ENCODE measurements around the gene KRT222.

KRT222 gene

GRCh38 chr17:40679523-40679907 is 14.5 kb upstream of the KRT222 start:
- Mint-ChIP-seq H3K4me1 (ENCODE audit: low read depth) (peaks cover 4% of the 10 kb centered on the region), H3K36me3 (ENCODE audit: low read depth) (no peaks in the 10 kb centered on the region), H3K27me3 (ENCODE audit: low read depth) (peaks cover 70% of the 10 kb centered on the region), H3K9me3 (no peaks in the 10 kb centered on the region), H3K4me3 (no peak overlapping the region), H3K27ac (no peak overlapping the region)

DNA sequence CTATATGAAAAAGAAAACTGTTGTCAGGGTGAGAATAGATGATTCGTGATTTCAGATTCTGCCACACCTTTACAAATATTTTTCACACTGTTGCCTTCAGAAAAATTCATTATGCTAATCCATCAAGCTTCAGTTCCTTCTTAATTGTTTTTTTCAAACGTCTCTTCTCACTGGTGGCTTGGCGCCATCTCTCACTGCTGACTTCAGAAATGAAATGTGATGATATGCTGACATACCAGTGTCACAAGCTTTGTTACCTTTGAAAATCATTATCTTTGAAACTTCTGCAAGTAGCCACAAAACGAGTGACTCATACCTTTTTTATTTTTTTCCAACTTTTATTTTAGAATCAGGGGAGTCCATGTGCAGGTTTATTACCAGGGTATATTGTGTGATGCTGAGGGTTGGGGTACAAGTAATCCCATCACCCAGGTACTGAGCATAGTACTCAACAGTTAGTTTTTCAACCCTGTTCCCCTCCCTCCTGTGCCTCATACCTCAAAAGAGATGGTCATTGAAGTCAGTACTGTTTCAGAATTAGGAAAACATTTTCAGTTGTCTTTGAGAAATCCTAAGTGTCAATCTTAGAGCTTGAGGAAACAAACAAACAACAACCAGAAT is 14.0 kb upstream of the KRT222 start:
- Mint-ChIP-seq H3K4me1 (ENCODE audit: low read depth) (peaks cover 4% of the 10 kb centered on the region), H3K4me3 (no peak overlapping the region), H3K36me3 (ENCODE audit: low read depth) (no peaks in the 10 kb centered on the region), H3K27me3 (ENCODE audit: low read depth) (peaks cover 74% of the 10 kb centered on the region), H3K27ac (no peak overlapping the region), H3K9me3 (no peaks in the 10 kb centered on the region)

- Mint-ChIP-seq H3K36me3 (ENCODE audit: low read depth) (no peaks in the 10 kb centered on the region), H3K9me3 (no peaks in the 10 kb centered on the region), H3K4me3 (no peak overlapping the region), H3K27me3 (ENCODE audit: low read depth) (peaks cover 74% of the 10 kb centered on the region), H3K27ac (no peak overlapping the region), H3K4me1 (ENCODE audit: low read depth) (peaks cover 4% of the 10 kb centered on the region)
These were observed 10.9 kb upstream of the KRT222 start for GRCh38 chr17:40675905-40676304.

GRCh38 chr17:40672654-40673053 is 7.7 kb upstream of the KRT222 start:
- no peak overlapping the region for H3K4me3 Mint-ChIP-seq
- no peaks in the 10 kb centered on the region for H3K4me1 Mint-ChIP-seq (ENCODE audit: low read depth)
- no peaks in the 10 kb centered on the region for H3K9me3 Mint-ChIP-seq
- H3K36me3 Mint-ChIP-seq (ENCODE audit: low read depth) = no peaks in the 10 kb centered on the region
- H3K27ac Mint-ChIP-seq = no peak overlapping the region
- H3K27me3 Mint-ChIP-seq (ENCODE audit: low read depth) = peaks cover 68% of the 10 kb centered on the region

DNA sequence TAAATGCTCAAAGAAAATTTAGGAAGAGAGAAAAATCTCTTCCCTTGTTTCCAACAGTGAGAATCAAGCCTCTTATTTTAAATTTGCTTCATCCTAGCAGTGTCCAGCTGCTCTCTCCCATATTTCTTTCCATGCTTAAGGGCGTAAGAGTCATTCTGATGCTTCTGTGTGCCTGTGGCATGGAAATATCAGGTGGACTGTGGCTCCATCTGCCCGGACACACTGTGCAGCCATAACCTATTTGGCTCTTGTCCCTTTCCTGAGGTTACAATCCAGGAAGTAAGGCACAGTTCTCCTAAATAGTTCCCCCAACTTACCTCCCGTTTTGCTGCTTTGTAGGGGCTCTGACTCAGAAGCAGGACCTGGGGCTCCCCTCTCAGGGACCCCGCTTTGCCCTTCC is 6.3 kb upstream of the KRT222 start:
- Mint-ChIP-seq H3K36me3 (ENCODE audit: low read depth) (no peaks in the 10 kb centered on the region), H3K9me3 (no peaks in the 10 kb centered on the region), H3K4me1 (ENCODE audit: low read depth) (no peaks in the 10 kb centered on the region), H3K27ac (no peak overlapping the region), H3K4me3 (no peak overlapping the region), H3K27me3 (ENCODE audit: low read depth) (peaks cover 63% of the 10 kb centered on the region)

- no peaks in the 10 kb centered on the region for H3K9me3 Mint-ChIP-seq
- no peak overlapping the region for H3K27ac Mint-ChIP-seq
- H3K27me3 Mint-ChIP-seq (ENCODE audit: low read depth) = peaks cover 52% of the 10 kb centered on the region
- peaks cover 6% of the 10 kb centered on the region for H3K4me1 Mint-ChIP-seq (ENCODE audit: low read depth)
- H3K36me3 Mint-ChIP-seq (ENCODE audit: low read depth) = no peaks in the 10 kb centered on the region
- H3K4me3 Mint-ChIP-seq = no peak overlapping the region
These were observed 1.4 kb upstream of the KRT222 start for GRCh38 chr17:40666331-40666730.

DNA sequence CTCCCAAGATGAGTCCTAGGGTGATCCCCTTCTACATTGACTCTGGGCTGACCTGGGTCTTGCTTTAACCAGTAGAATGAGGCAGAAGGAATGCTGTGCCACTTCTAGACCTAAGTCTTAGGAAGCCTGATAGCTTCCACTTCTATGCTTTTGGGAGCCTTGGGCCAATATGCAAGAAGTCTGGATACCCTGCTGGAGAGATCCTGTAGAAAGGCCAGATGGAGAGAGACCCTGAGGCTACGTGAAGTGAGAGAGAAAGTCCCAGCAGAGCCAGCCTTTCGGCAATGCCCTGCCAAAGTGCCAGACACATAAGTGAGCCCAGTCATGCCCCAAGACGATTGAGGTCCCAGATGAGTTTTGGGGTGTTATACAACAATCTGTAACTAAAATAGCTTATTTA is 1.7 kb downstream of the KRT222 start:
- H3K36me3 Mint-ChIP-seq (ENCODE audit: low read depth) = no peaks in the 10 kb centered on the region
- H3K9me3 Mint-ChIP-seq = no peaks in the 10 kb centered on the region
- no peak overlapping the region for H3K27ac Mint-ChIP-seq
- H3K4me1 Mint-ChIP-seq (ENCODE audit: low read depth) = peaks cover 11% of the 10 kb centered on the region
- H3K27me3 Mint-ChIP-seq (ENCODE audit: low read depth) = peaks cover 45% of the 10 kb centered on the region
- no peak overlapping the region for H3K4me3 Mint-ChIP-seq

DNA sequence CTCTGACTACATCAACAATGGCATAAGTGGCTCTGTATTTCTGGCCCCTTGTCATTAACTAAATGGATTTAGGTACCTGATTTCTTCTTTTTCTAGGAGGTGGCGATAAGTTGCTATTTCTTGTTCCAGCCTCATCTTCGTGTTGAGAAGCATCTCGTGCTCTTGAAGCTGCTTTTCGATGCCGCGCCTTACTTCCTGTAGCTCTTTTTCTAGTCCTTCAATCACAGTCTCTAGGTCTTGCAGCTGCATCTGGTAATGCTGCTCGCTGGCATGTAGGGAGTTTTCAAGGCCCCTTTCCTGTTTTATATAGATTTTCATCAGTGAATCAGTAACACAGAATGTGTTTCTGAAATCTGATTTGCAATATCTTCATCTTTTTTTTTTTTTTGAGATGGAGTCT is 5.1 kb downstream of the KRT222 start:
- Mint-ChIP-seq H3K4me3 (no peak overlapping the region), H3K9me3 (no peaks in the 10 kb centered on the region), H3K4me1 (ENCODE audit: low read depth) (peaks cover 8% of the 10 kb centered on the region), H3K27me3 (ENCODE audit: low read depth) (peaks cover 42% of the 10 kb centered on the region), H3K36me3 (ENCODE audit: low read depth) (no peaks in the 10 kb centered on the region), H3K27ac (no peak overlapping the region)

GRCh38 chr17:40658396-40658795 is 6.6 kb downstream of the KRT222 start:
- no peaks in the 10 kb centered on the region for H3K9me3 Mint-ChIP-seq
- H3K4me1 Mint-ChIP-seq (ENCODE audit: low read depth) = peaks cover 5% of the 10 kb centered on the region
- H3K4me3 Mint-ChIP-seq = no peak overlapping the region
- peaks cover 34% of the 10 kb centered on the region for H3K27me3 Mint-ChIP-seq (ENCODE audit: low read depth)
- no peaks in the 10 kb centered on the region for H3K36me3 Mint-ChIP-seq (ENCODE audit: low read depth)
- H3K27ac Mint-ChIP-seq = no peak overlapping the region

DNA sequence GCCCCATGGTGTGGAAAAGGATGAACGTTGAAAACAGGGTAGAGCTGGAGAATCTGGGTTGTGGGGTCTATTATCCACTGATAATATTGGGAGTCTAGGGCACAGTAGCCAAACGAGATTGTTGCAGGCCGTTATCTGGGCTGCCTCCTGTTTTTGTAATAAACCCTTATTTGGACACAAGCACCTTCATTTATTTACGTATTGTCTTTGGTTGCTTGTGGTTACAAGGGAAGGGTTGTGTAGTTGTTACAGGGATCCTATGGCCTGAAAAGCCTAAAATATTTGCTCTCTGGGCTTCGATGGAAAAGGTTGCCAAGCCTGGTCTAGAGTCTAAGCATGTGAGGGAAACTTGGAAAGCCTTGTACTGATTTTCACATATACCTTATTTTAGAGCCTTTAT is 13.0 kb downstream of the KRT222 start:
- Mint-ChIP-seq H3K4me3 (no peak overlapping the region), H3K9me3 (no peaks in the 10 kb centered on the region), H3K4me1 (ENCODE audit: low read depth) (peaks cover 9% of the 10 kb centered on the region), H3K36me3 (ENCODE audit: low read depth) (peaks cover 1% of the 10 kb centered on the region), H3K27me3 (ENCODE audit: low read depth) (peaks cover 7% of the 10 kb centered on the region), H3K27ac (no peak overlapping the region)

- H3K4me3 Mint-ChIP-seq = peak overlapping the region; percentile 91
- peaks cover 13% of the 10 kb centered on the region for H3K36me3 Mint-ChIP-seq (ENCODE audit: low read depth)
- H3K9me3 Mint-ChIP-seq = no peaks in the 10 kb centered on the region
- H3K27me3 Mint-ChIP-seq (ENCODE audit: low read depth) = no peaks in the 10 kb centered on the region
- H3K27ac Mint-ChIP-seq = peak overlapping the region; percentile 88
- peaks cover 25% of the 10 kb centered on the region for H3K4me1 Mint-ChIP-seq (ENCODE audit: low read depth)
These were observed 16.5 kb downstream of the KRT222 start for GRCh38 chr17:40648384-40648968.

GRCh38 chr17:40647624-40648383 is 17.2 kb downstream of the KRT222 start, which contains the start of gene SMARCE1:
Gene SMARCE1 (minus strand): TSS chr17:40647818. CDS start chr17:40645802, 2,016 bp downstream.
- peaks cover 29% of the 10 kb centered on the region for H3K4me1 Mint-ChIP-seq (ENCODE audit: low read depth)
- no peaks in the 10 kb centered on the region for H3K9me3 Mint-ChIP-seq
- H3K4me3 Mint-ChIP-seq = peak within 1 kb of the TSS; percentile 91
- H3K27me3 Mint-ChIP-seq (ENCODE audit: low read depth) = no peaks in the 10 kb centered on the region
- peak within 1 kb of the TSS; percentile 88 for H3K27ac Mint-ChIP-seq
- H3K36me3 Mint-ChIP-seq (ENCODE audit: low read depth) = peaks cover 19% of the 10 kb centered on the region

- H3K36me3 Mint-ChIP-seq (ENCODE audit: low read depth) = peaks cover 26% of the 10 kb centered on the region
- peak overlapping the region; percentile 88 for H3K27ac Mint-ChIP-seq
- peak overlapping the region; percentile 91 for H3K4me3 Mint-ChIP-seq
- no peaks in the 10 kb centered on the region for H3K27me3 Mint-ChIP-seq (ENCODE audit: low read depth)
- peaks cover 35% of the 10 kb centered on the region for H3K4me1 Mint-ChIP-seq (ENCODE audit: low read depth)
- H3K9me3 Mint-ChIP-seq = no peaks in the 10 kb centered on the region
These were observed 18.0 kb downstream of the KRT222 start for GRCh38 chr17:40646791-40647623.

DNA sequence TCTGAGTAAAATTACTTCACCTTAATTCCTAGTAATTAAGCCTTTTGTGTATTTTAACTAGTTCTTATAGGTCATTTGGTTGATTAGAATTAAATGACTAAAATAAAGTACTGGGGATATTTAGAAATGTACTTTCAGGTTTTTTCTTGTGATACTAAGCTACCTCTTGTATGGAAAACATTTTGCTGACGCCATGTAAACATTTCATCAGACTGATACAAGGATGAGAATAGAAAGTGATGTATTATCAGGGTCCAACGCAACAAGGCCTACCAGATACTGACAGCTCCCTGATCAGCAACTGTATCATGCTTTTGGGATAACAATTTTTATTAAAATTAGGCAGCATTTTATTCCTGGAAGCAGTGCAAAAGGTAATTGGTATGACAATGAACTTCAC is 19.0 kb downstream of the KRT222 start:
- H3K36me3 Mint-ChIP-seq (ENCODE audit: low read depth) = peaks cover 30% of the 10 kb centered on the region
- peak overlapping the region; percentile 7 for H3K4me3 Mint-ChIP-seq
- H3K9me3 Mint-ChIP-seq = no peaks in the 10 kb centered on the region
- peaks cover 38% of the 10 kb centered on the region for H3K4me1 Mint-ChIP-seq (ENCODE audit: low read depth)
- no peaks in the 10 kb centered on the region for H3K27me3 Mint-ChIP-seq (ENCODE audit: low read depth)
- H3K27ac Mint-ChIP-seq = no peak overlapping the region

Measured in T-helper 1 cell treated with Interleukin-12 subunit alpha and Interleukin-12 subunit beta and Interleukin-4 antibody, amounts not matched to agents 30 μg/mL and 1 μg/mL, for 36 hours (primary cell).